Activated CD4-positive, alpha-beta T cell treated with anti-CD3 and anti-CD28 coated beads for 36 hours (primary cell): ENCODE measurements around the gene AQP3. TPM values are rescaled to one million over a fixed set of nuclear protein-coding genes. Genes with fewer than 3 reads are reported as not detected.
"Not testable (repeated sequence)": the region's sequence is repeated elsewhere in the genome, so short reads cannot be mapped to it uniquely, and the experiment has no call there.

ENCODE experiments used
- ATAC-seq: fragments of 200-7000 bp; cut with Tn5 transposase; one replicate; pipeline ENCODE4 v1.10.0; 2021; ENCODE audit warnings: mild to moderate bottlenecking, moderate library complexity
- CTCF ChIA-PET: fragments of 350-600 bp; sonication (Branson Sonifier 250); formaldehyde crosslinking; loops from one replicate; lab custom pipeline; 2021; ENCODE audit warnings: antibody characterized with exemption; lab: Charles Lee
- POLR2A ChIA-PET: fragments of 350-600 bp; sonication (Branson Sonifier 250); formaldehyde crosslinking; loops from one replicate; lab custom pipeline; 2021; ENCODE audit warnings: antibody characterized with exemption, inconsistent platforms; lab: Charles Lee
- DNase-seq: peaks from one replicate; pipeline ENCODE4 v3.0.0-alpha.2; 2020
- H3K27ac Mint-ChIP-seq: one replicate; pipeline ENCODE4 v1.8.0; 2021; ENCODE audit warnings: mixed read lengths
- H3K27me3 Mint-ChIP-seq: one replicate; pipeline ENCODE4 v1.8.0; 2021; ENCODE audit warnings: mixed read lengths
- H3K36me3 Mint-ChIP-seq: one replicate; pipeline ENCODE4 v1.8.0; 2021; ENCODE audit warnings: low read depth, mixed read lengths
- H3K4me1 Mint-ChIP-seq: one replicate; pipeline ENCODE4 v1.8.0; 2021; ENCODE audit warnings: mixed read lengths
- H3K4me3 Mint-ChIP-seq: one replicate; pipeline ENCODE4 v1.8.0; 2021; ENCODE audit warnings: mild to moderate bottlenecking, moderate library complexity, mixed read lengths
- H3K9me3 Mint-ChIP-seq: one replicate; pipeline ENCODE4 v1.8.0; 2021; ENCODE audit warnings: low read depth, mixed read lengths
- intact Hi-C, 2 experiments: fragments of 100-400 bp; cut with DNase I in 1 of 2; cut with micrococcal nuclease in 1 of 2; formaldehyde crosslinking; loops; one replicate each; pipeline versions ENCODE4 v1.14.2 to v1.15.1; 2022 to 2024; cut with DNase I, micrococcal nuclease
- total RNA-seq, 2 experiments: library from RNA; stranded (reverse); gene quantifications; one replicate each; pipeline ENCODE4 v1.2.3, GENCODE V29; 2021

AQP3 gene
- 10 to 100 TPM in 1 of 2 experiments, 1 to 10 TPM in 1; 8.5 to 11.3 TPM for total RNA-seq

DNA sequence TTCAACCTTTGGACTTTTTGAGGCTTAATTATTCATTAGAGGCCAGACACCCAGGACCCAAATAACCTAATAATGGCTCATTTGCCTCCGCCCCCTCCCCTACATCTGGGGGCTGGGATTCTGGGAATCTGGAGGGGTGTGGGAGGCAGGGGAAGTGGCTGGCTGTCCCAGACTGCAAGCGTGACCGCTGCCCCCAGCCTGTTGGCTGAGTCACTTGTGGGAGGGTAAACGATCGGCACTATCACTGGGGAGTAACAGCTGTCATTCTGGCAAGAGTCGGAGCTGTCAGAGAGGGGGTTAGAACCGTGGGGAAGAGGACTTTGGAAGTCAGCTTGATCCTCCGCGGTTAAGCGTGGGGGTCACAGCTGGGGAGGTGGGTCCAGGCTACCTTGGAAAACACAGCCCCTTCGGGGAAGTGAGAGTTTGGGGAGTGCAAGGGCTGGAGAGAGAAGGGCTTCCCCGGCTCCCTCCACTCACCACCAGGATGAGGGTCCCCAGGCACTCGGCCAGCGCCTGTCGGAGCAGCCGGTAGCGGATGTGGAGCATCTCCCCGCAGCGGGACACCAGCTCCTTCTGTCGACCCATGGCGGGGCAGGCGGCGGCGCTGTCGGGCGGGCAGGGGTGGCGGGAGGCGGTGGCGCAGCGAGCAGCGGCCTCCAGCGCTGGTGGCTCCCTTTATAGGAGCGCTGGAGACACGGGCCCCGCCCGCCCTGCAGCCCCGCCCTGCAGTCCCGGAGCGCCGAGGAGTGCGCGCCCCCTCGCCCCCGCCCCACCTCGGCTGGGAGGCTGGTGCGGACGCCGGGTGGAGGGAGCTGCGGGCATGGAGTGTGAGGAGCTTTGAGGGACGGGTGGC, at the start of gene AQP3:
AQP3 (minus strand) TSS at position 648 of the 853 bp plus-strand sequence; CDS start at position 585, 63 bp downstream.
- Mint-ChIP-seq H3K4me3 (peak within 1 kb of the TSS; percentile 79), H3K27ac (peak within 1 kb of the TSS; percentile 93), H3K9me3 (no peaks in the 10 kb centered on the region), H3K27me3 (no peaks in the 10 kb centered on the region), H3K36me3 (peaks cover 3% of the 10 kb centered on the region), H3K4me1 (peaks cover 43% of the 10 kb centered on the region)
- CTCF ChIA-PET = interaction anchor here (0.6 to 4.5 kb wide), 10 partner anchors 10 to 177 kb away, joined by 3 to 39 read pairs (median 4); partner anchors contain the start of gene NOL6
- POLR2A ChIA-PET = interaction anchor here (1.0 to 2.5 kb wide), 2 partner anchors 20 to 27 kb away, joined by 3 to 10 read pairs; partner anchors contain the start of gene NOL6
- intact Hi-C loops = loop anchor here (1.0 to 5.0 kb wide), 14 partner anchors 11 to 882 kb away; partner anchors contain the start of genes BAG1 (in 2 of the 2), NFX1 (in 2 of the 2), NOL6 (in 2 of the 2) and AQP7 (in 1 of the 2)
- peak; percentile 85 for DNase-seq
- peak; percentile 68 for ATAC-seq

DNA sequence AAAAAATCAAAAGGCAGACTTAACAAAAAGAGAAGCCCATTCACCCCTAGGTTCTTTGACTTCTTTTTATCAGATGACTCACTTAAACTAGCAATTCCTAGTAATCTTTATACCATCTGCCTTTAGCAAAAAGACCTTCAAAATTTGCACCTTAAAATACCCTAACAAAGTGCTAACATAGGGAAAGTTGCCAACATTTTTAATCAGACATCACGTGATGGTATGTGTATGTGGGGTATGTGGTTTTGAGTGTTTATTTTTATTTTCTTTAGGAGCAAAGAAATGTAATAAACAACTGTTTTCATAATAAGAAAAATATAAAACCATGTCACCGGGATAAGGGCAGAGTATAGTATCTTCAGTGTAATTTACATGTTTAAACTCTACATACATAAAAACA, 46.4 kb upstream of the AQP3 start:
- H3K4me3 Mint-ChIP-seq, DNase-seq, H3K36me3 Mint-ChIP-seq, H3K27me3 Mint-ChIP-seq, ATAC-seq, H3K9me3 Mint-ChIP-seq, intact Hi-C loops, CTCF ChIA-PET, H3K27ac Mint-ChIP-seq, H3K4me1 Mint-ChIP-seq: not testable (repeated sequence)
- POLR2A ChIA-PET = interaction anchor here (0.6 kb wide), 1 partner anchor 623 kb away, joined by 6 read pairs; no protein-coding TSS in a partner anchor

DNA sequence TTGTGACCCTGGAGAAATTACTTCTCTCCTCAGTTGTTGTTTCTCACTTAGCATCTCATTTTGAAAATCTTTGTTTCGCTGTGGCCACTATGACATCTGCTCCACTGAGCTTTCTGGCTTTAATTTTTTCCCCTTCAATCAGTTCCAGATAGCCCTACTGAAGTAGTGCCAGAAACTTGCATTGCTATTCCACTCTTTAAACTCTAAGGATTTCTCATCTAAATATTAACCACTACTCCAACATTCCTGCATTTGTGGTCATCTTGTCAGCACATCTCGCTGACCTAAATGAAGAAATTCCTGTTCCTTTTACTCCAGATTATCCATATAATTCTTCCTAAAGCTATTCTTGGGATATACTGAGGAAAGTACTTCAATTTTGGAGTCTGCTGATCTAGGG, 41.7 kb upstream of the AQP3 start:
- H3K4me1 Mint-ChIP-seq = no peaks in the 10 kb centered on the region
- ATAC-seq (no peak), DNase-seq (no peak)
- H3K4me3 Mint-ChIP-seq = no peak overlapping the region
- no peak overlapping the region for H3K27ac Mint-ChIP-seq
- H3K36me3 Mint-ChIP-seq = no peaks in the 10 kb centered on the region
- no peaks in the 10 kb centered on the region for H3K9me3 Mint-ChIP-seq
- ChIA-PET CTCF (interaction anchor here (1.5 to 1.8 kb wide), 3 partner anchors 15 to 73 kb away, joined by 3 to 7 read pairs (median 4); partner anchors contain the start of gene NOL6), POLR2A (no interaction called here)
- intact Hi-C loops = no loop called here
- H3K27me3 Mint-ChIP-seq = no peaks in the 10 kb centered on the region

DNA sequence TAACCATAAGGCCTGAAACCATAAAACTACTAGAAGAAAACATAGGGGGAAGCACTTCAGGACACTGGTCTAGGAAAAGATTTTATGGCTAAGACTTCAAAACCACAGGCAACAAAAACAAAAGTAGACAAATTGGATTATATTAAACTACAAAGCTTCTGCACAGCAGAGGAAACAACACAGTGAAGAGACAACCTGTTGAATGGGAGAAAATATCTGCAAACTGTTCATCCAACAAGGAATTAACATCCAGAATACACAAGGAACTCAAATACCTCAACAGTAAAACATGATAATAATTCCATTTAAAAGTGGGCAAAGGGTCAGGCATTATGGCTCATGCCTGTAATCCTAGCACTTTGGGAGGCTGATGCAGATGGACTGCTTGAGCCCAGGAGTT, 37.9 kb upstream of the AQP3 start:
- ATAC-seq, H3K9me3 Mint-ChIP-seq, DNase-seq, intact Hi-C loops, H3K27ac Mint-ChIP-seq, H3K4me3 Mint-ChIP-seq, H3K27me3 Mint-ChIP-seq, H3K36me3 Mint-ChIP-seq, H3K4me1 Mint-ChIP-seq, POLR2A ChIA-PET: not testable (repeated sequence)
- CTCF ChIA-PET = interaction anchor here (0.6 kb wide), 1 partner anchor 111 kb away, joined by 3 read pairs; no protein-coding TSS in a partner anchor

DNA sequence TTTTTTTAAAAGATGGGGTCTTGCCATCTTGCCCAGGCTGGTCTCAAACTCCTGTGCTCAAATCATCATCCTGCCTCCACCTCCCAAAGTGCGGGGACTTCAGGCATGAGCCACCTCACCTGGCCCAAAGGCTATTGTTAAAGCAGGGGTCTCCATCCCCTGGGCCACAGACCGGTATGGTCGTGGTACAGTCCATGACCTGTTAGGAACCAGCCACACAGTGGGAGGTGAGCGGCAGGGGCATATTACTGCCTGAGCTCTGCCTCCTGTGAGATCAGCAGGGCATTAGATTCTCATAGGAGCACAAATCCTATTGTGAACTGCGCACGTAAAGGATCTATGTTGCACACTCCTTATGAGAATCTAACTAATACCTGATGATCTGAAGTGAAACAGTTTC, 33.6 kb upstream of the AQP3 start:
- intact Hi-C loops = no loop called here
- Mint-ChIP-seq H3K4me1 (no peaks in the 10 kb centered on the region), H3K27me3 (no peaks in the 10 kb centered on the region), H3K9me3 (no peaks in the 10 kb centered on the region), H3K36me3 (no peaks in the 10 kb centered on the region), H3K27ac (no peak overlapping the region), H3K4me3 (no peak overlapping the region)
- ATAC-seq = no peak
- no peak for DNase-seq
- POLR2A ChIA-PET = no interaction called here
- CTCF ChIA-PET = interaction anchor here (0.7 to 3.0 kb wide), 2 partner anchors 14 to 33 kb away, joined by 4 to 12 read pairs; no protein-coding TSS in a partner anchor

DNA sequence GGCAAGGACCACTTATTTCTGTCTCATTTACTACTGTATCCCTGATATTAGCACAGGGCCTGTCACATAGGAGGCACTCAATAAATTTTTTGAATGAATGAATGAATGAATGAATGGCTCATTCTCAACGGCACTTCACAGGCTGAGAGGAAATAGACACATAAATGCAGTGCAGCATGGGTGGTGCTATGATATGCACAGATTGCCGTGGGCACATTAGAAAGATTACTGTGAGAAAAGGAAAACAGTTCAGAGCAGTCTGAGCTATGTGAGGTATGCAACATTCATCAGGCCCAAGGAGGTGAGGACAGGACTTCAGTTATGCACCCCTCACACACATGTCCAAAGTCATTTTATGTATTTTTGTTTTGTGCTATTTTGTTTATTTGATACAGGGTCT, 32.7 kb upstream of the AQP3 start:
- H3K4me3 Mint-ChIP-seq = no peak overlapping the region
- ATAC-seq (no peak), DNase-seq (no peak)
- no peaks in the 10 kb centered on the region for H3K4me1 Mint-ChIP-seq
- intact Hi-C loops = no loop called here
- no peak overlapping the region for H3K27ac Mint-ChIP-seq
- H3K9me3 Mint-ChIP-seq = no peaks in the 10 kb centered on the region
- ChIA-PET POLR2A (no interaction called here), CTCF (interaction anchor here (3.0 kb wide), 1 partner anchor 13 kb away, joined by 12 read pairs; no protein-coding TSS in a partner anchor)
- H3K36me3 Mint-ChIP-seq = no peaks in the 10 kb centered on the region
- no peaks in the 10 kb centered on the region for H3K27me3 Mint-ChIP-seq

DNA sequence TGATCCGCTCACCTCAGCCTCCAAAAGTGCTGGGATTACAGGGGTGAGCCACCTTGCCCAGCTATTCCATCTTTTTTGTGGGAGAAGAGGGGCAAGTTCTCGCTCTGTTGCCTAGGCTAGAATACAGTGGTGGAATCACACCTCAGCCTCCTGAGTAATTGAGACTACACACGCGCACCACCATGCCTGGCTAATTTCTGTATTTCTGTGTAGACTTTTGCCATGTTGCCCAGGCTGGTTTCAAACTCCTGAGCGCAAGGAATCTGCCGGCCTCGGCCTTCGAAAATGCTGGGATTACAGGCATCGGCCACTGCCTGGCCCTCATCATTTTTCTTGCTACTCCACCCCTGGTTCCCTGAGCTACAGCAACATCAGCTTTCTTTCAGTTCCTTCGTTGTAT, 29.1 kb upstream of the AQP3 start:
- H3K27me3 Mint-ChIP-seq = no peaks in the 10 kb centered on the region
- H3K4me1 Mint-ChIP-seq = peaks cover 15% of the 10 kb centered on the region
- ATAC-seq = no peak
- ChIA-PET POLR2A (no interaction called here), CTCF (interaction anchor here (0.8 to 1.4 kb wide), 2 partner anchors 9 to 10 kb away, joined by 4 to 5 read pairs; no protein-coding TSS in a partner anchor)
- no peak overlapping the region for H3K27ac Mint-ChIP-seq
- intact Hi-C loops = loop anchor here in 1 of 2 experiments (10.0 kb wide), 2 partner anchors 402 to 698 kb away; partner anchors contain the start of genes SMU1 and UBAP1
- no peaks in the 10 kb centered on the region for H3K9me3 Mint-ChIP-seq
- no peak overlapping the region for H3K4me3 Mint-ChIP-seq
- no peak for DNase-seq
- H3K36me3 Mint-ChIP-seq = peaks cover 14% of the 10 kb centered on the region

DNA sequence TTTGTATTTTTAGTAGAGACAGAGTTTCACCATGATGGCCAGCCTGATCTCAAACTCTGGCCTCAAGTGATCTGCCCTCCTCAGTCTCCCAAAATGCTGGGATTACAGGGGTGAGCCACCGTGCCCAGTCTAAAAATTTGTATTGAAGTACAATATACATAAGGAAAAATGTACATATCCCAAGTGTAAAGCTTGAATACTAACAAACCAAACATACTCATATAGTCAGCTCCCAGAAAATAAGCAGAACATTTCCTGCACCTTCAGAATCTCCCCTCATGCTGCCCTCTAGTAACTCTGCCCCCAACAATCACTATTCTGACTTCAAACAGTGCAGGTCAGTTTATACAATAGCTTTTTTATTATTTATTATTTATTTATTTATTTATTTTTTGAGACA, 28.0 kb upstream of the AQP3 start:
- no peaks in the 10 kb centered on the region for H3K9me3 Mint-ChIP-seq
- peaks cover 20% of the 10 kb centered on the region for H3K4me1 Mint-ChIP-seq
- DNase-seq (no peak), ATAC-seq (no peak)
- no peak overlapping the region for H3K4me3 Mint-ChIP-seq
- POLR2A ChIA-PET = no interaction called here
- CTCF ChIA-PET = interaction anchor here (0.6 to 1.4 kb wide), 5 partner anchors 9 to 60 kb away, joined by 3 to 5 read pairs (median 3); no protein-coding TSS in a partner anchor
- intact Hi-C loops = loop anchor here in 1 of 2 experiments (10.0 kb wide), 2 partner anchors 401 to 699 kb away; partner anchors contain the start of genes SMU1 and UBAP1
- H3K27ac Mint-ChIP-seq = no peak overlapping the region
- no peaks in the 10 kb centered on the region for H3K27me3 Mint-ChIP-seq
- peaks cover 21% of the 10 kb centered on the region for H3K36me3 Mint-ChIP-seq

DNA sequence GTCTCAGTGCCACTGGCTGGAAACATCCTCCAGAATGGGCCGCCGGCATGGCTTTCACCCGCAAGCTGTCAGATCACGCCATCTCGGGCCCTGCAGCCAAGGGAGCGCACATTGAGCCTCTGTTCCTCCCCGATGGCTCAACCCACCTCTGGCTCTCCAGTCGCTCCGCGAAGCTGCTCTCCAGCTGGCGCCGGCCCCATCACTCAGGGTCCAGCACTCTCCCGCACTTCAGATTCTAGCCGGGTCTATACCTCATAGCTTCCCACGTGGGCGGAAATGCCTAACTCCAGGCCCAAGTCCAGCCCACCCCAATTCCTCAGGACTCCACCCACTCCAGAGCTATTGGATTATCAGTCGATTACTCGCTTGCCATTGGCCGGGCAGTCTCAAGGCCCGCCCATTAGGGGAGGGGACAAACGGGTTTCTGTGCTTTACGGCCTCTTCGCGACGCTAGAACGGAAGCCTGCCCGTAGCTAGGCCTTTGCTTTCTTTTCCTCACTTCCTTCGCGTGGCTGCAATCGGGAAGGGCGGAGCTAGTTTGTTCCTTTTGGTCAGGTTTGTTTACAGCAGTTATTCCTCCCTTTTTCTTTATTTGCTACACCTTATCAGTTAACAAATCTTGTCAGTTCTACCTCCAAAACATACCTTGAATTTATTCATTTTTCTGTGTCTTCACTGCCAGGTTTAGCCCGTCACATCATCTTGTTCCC, 26.4 kb upstream of the AQP3 start, which contains the start of gene NOL6:
NOL6 (minus strand) TSS at position 282 of the 710 bp plus-strand sequence; CDS start at position 200, 82 bp downstream.
- Mint-ChIP-seq H3K4me3 (peak within 1 kb of the TSS; percentile 100), H3K36me3 (peaks cover 30% of the 10 kb centered on the region), H3K27ac (peak within 1 kb of the TSS; percentile 95), H3K4me1 (peaks cover 22% of the 10 kb centered on the region), H3K27me3 (no peaks in the 10 kb centered on the region), H3K9me3 (no peaks in the 10 kb centered on the region)
- ChIA-PET CTCF (interaction anchor here (0.7 to 3.5 kb wide), 19 partner anchors 13 to 407 kb away, joined by 3 to 27 read pairs (median 5); partner anchors contain the start of genes ANKRD18B and AQP3), POLR2A (interaction anchor here (0.7 to 1.6 kb wide), 12 partner anchors 9 to 449 kb away, joined by 3 to 11 read pairs (median 3); partner anchors contain the start of genes AQP3, DNAJA1 and NFX1)
- peak; percentile 100 for ATAC-seq
- DNase-seq = peak; percentile 98
- intact Hi-C loops = loop anchor here (1.0 to 10.0 kb wide), 9 partner anchors 26 to 701 kb away; partner anchors contain the start of genes AQP3 (in 2 of the 2), BAG1 (in 2 of the 2), NFX1 (in 2 of the 2) and B4GALT1 (in 1 of the 2)

DNA sequence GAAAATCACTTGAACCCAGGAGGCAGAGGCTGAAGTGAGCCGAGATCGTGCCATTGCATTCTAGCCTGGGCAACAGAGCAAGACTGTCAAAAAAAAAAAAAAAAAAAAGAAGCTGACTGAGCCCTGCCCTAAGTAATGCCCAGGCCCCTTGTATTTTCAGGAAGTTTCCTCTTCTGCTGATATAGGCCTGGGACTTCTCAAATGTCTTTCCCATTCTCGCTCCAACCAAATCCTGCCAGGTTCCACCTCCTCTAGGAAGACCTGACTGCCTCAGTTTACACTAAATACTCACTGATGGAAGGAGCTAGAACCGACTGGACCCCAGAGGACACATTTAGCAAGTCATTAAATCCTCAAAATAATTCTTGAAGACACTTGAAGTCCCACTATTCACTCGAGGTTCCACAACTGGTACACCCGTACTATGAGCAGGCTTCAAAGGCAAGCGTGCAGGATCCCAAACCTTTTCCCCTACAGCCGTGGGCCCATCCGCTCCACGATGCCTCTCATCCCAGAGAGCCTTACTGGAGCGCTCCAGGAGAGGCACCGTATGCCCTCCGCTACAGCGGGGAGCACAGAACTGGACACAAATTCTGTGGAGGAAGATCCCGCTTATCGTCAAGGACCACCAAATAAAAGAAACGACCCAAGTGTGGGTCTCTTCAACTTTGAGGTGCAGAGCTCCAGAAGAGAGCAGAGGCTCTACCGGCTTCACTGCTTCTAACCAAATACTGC, 25.7 kb upstream of the AQP3 start:
- Mint-ChIP-seq H3K4me3 (peak overlapping the region; percentile 100), H3K9me3 (no peaks in the 10 kb centered on the region), H3K4me1 (peaks cover 22% of the 10 kb centered on the region), H3K27ac (peak overlapping the region; percentile 95), H3K36me3 (peaks cover 36% of the 10 kb centered on the region), H3K27me3 (no peaks in the 10 kb centered on the region)
- ChIA-PET CTCF (interaction anchor here (0.7 to 3.5 kb wide), 22 partner anchors 9 to 406 kb away, joined by 3 to 27 read pairs (median 5); partner anchors contain the start of gene AQP3), POLR2A (interaction anchor here (0.7 to 1.6 kb wide), 9 partner anchors 9 to 448 kb away, joined by 3 to 11 read pairs (median 3); partner anchors contain the start of genes AQP3 and DNAJA1)
- no peak for DNase-seq
- intact Hi-C loops = loop anchor here (1.0 to 10.0 kb wide), 7 partner anchors 26 to 702 kb away; partner anchors contain the start of genes AQP3 (in 2 of the 2), B4GALT1 (in 1 of the 2), BAG1 (in 1 of the 2) and NFX1 (in 1 of the 2)
- ATAC-seq = no peak
